T-helper 9 cell (primary cell): ENCODE measurements around the gene CRYGN.

Experiments
- DNase-seq: peaks from one replicate; pipeline ENCODE4 v3.0.0-alpha.2; 2020

Gene CRYGN

DNA sequence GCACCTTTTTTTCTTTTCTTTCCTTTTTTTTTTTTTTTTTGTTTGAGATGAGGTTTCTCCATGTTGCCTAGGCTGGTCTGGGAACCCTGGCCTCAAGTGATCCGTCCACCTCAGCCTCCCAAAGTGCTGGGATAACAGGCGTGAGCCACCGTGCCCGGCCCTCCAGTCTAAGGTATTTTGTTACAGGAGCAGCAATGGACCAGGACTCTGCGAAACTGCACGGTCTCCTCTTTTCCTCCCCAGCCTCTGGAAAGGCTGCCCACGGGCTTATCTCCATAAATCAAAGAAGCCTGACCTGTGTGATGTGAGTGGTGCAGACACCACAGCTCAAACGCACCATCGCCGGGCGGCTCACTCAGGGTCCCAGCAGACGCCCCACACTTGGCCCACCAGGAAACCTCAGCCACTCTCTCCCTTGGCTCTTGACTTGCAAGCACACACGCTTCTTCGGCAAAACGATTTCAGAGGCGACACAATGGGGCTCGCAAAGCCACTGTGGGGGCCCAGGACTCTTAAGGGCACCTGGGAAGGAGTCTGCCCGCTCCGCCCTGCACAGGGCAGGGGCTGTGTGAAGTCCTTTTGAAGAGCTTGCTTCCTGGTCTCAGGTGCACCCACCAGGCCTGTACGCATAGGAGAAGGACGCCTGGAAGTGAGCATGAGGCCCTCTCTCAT lies 50.7 kb downstream of the CRYGN start:
- DNase-seq = no peak

DNA sequence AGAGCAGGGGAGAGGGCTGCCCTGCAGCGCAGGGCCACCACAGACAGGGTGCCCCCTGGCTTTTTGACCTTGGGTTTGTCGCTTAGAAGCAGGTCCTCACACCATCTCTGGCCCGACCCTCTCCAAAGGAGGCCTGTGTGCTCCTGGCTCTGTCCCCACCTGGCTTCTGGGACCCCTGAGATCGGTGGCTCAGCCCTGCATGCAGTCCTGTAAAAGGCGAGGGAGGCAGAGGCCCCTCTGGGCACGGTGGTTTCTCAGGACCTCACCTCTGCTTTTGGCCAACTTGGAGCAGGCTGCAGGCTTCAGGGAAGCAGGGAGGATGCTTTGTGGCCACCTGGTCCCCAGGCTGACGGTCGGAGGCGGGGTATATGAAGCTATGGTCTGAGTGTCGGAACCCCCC lies 51.5 kb downstream of the CRYGN start:
- DNase-seq = no peak

DNA sequence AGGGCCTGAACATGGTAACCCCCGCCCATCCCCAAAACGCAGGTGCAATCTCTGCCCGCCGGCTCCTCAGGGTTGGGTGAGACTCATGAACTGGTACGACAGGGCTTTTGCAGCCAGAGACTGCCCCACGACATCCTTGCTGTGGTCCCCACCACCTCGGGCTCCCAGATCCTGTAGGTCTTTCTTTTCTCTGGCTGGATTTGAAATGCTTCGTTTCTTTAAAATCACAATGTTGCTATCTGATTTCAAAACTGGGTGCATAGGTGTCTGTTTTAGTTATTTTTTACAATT lies 52.0 kb downstream of the CRYGN start:
- DNase-seq = no peak

DNA sequence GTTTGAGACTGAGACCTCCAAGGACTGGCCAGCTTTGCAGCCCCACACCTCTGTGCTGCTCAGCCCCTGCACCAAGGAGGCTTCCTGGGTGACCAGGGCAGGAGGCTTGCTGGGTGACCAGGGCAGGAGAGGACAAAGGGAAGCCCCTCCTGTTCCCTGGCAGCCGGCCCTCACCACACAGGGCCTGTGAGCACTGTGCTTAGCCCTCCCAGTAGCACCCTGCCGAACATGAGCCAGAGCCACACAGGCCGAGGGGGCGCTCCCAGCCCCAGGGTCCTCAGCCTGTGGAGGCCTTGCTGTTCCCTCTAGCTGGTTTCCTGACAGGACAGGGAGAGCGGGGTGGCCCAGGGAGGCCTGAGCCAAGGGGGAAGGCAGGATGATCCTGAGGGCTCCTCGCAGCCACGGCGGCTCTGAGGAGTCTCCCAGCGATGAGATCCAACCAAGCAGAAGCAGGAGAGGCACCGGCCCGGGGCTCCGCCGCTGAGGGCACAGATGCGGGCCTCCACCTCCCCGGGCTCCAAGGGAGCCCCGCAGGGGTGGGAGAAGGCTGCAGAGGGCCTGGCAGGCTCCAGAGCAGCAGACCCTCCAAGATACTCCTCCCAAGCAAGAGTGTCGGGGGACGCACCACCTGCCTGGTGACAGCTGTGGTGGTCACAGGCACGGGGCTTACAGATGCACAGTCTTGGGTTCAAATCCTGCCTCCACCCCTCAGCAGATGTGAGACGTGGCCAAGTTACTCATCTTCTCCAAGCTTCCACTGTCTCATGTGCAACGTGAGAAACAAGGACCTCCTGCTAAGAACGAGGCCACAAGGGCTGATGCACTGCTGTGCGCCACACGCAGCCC lies 52.6 kb downstream of the CRYGN start:
- no peak for DNase-seq

DNA sequence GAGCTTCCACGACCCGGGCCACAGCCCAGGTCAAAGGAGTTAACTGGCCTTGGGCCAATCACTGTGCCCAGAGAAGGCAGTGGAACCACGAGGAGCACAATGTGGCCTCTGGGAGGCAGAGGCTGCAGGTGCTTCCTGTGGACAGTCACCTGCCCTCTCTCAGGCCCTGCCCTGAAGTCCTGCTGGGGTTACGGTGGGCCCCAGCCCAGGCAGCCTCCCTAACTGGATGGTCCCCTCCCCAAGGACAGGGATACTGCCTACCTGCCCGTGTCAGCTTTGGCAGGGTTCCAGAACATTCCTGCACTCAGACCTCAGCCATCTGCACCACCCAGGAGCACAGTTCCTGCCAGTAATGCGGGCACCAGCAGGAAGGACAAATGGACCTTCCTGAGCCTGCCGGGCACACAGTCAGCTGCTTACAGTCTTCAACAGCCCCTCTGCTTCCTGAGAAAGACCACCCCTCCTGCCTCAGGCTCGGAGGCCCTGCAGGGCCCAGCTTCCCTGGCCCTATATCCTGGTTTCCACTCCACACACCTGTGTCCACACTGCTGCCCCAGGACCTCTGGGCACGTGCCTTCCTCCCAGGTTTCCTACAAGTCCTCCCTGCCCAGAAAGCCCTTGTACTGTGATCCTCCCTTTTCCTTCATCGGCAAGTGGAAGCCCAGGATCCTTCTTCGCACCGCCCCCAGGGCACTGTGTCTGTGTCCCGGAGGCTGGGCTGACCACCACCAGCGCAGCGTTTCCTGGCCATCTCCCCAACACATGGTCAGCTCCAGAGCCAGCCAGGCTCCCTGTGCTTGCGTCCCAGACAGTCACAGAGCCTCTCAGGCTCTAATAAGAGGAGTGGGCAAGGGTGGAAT lies 53.4 kb downstream of the CRYGN start:
- DNase-seq = no peak

DNA sequence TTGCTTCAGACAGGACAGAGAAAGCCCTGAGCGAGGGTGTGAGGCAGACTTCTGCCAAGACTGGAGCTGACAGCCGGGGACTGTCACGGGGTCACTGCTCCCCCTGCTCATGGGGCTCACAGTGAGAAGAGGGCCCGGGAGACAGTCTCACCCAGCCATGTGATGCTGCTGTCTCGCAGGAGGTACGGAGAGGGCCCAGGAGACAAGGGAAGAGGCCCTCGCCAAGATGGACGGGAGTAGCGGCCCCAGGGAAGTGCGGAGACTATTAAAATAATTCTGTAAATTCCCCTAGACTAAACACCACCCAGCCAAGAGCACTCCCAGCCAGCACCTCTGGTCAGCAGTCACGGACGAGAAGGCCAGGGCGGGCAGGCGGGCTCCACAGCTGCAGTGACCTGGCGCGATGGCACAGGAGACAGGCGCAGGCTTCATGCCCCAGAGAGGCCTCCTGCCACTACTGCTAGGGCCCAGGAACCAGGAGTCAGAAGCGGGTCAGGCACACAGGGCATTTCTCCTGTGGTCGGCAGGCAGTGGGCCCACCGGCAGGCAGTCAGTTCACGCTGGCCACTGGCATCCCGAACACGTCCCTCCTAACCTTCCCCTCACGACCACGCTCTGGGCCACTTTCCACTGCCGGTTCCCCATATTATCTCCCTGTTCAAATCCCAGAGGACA lies 54.2 kb downstream of the CRYGN start:
- DNase-seq = no peak

DNA sequence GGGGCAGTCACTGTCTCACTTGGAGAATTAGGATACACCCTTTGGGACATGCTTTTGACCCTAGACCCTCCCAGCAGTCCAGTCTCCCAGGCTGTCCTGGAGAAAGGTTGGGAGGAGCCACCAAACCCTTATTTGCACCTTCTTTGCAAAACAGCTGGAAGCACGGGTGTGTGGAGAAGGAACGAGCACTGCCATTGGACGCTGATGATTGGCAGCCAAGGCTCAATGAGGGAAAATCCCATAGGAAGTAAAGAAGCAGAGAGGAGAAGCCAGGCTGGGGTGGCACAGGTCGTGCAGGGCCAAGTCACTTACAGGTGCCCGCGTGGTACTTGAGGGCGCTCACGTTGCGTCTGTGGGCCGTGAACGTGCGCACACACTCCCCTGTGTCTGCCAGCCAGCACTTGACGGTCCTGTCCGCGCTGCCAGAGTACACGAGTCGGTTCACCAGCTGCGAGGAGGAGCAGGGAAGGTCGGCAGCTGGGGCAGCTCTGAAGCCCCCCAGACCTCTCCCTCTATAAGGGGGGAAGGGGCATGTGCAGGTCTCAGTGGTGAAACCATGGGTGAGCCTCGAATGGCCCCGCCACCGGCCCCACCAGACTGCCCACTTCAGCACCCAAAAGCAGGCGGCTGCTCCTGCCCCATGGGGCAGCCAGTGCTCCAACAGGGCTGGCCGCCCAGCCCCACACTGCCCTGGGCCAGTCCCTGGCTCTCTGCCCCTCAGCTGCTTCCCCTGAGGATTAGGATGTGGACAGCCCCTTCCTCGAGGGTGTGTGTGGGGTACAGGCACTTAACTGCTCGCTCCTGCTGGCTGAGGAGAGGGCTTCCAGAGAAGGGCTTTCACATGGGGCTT lies 54.9 kb downstream of the CRYGN start:
- no peak for DNase-seq

DNA sequence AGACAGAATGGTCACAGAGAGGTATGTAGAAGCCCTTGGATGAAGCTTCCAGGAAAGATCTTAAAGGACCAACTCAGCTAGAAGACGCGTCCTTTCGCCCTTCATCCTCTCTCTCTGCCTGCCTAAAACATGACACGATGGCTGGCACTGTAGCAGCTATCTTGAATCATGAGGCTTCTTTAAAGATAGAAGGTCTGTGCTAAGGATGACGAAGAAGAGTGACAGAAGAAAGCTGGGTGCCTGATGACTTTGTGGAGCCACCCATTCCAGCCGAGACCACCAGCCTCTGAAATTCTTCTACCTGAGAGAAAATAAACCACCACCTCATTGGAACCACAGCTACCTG lies 55.6 kb downstream of the CRYGN start:
- DNase-seq = no peak

DNA sequence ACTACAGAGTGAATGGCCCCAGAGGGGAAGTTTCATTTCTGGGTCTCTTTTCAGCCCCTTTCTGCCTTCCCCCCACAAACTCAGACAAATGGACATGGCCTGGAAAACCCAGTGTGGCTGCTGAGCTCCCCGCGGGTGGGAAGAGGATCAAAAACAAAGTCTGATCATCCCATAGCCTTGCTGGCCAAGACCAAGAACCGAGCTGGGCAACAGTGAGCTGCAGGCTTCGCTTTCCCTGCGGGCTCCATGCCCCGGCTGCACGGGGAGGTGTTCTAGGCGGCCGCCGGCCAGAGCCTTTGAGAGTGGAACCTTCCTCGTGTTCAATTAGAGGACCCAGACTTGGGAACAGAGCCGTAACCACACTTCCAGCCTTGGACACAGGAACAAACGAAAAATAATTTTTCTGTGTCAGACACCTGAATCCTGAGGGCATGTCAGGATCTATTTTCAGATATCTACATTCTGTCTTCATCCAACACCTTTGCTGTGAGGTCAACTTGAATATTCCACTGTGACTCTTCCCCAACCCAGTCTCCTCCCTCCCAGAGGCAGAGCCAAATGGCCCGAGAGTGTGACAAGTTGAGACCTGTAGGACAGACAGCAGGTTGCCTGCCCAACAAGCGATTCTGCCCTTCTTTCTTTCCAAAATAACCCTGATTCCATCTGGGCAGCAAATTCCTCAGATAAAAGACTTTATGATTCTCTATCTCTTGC lies 56.1 kb downstream of the CRYGN start:
- DNase-seq = no peak

DNA sequence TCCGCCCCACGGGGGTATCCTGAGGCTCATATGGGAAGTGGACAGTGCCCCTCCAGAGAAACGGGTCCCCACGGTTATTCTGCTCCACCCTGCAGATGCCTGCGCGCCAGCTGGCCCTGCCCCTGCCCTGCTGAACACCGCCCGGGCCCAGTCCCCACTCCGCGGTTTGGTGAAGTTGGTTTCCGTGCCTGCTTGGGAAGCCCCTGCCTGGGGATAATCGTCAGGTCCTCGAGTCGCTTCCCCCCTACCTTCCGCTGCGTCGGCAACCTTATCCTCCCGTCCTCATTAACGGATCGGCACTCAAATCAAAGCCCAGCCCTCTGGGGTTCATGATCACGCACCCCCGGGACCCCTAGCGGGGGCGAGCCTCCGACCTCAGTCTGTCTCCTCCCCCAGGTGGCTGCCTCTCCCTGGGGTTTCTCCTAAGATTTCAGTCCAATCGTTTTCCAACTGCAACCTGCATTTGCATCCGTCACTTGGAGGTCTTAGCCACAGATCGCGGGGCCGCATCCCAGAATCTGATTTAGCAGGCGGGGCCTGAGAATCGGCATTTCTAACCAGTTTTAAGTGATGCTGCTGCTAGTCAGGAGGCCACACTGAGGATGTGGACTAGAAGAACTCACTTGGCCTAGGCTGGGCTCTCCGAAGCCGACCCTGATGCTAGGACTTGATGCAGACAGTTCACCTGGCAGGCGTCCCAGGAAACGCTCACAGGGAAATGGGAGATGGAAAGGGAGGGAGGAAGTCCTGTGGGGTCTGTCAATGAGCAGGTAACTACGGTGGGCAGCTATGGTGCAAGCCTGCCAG lies 57.7 kb downstream of the CRYGN start:
- peak; percentile 61 for DNase-seq

DNA sequence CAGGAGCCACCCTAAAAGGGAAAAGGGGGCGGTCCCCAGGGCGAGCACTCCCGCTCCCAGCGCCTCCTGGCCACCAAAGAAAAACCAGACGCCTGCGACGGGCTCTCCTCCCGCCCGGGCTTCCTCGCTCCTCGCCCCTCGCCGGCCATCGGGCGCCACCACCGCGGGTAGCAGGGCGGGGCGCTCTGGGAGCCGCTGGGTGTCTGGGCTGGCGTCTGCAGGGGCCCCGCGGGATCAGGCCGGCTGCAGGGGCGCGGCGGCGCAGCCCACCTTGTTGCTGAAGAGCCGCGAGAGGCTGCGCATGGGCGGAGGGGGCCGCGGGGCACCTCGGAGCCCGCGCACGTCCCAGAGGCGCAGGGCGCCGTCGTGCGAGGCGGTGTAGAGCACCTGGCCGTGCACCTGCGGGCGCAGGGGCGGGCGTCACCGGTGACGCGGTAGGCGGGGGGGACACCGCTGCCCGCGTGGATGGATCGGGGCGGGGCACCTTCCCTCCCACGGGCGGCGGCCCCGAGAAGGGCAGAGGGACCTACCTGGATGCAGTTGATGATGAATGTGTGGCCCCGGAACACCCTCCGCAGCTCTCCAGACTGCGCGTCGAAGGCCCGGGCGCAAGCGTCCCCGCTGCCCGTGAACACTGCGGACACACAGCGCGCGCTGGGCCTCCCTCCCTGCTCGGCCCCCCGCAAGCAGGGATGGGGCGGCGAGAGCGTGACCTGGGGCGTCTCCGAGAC lies 58.4 kb downstream of the CRYGN start:
- DNase-seq = peak; percentile 73

DNA sequence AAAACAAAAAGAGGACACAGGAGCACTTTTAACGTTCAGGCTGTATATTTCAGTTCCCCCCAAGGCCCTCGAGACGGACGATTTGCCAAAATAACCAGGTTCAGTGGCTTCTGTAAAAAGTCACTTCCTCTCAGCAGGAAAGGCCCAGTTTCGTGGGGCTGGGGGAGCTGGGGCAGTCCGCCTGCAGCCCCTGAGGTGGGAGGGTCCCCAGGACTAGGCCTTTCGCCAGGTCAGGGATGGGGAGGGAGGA lies 58.9 kb downstream of the CRYGN start:
- DNase-seq = no peak

DNA sequence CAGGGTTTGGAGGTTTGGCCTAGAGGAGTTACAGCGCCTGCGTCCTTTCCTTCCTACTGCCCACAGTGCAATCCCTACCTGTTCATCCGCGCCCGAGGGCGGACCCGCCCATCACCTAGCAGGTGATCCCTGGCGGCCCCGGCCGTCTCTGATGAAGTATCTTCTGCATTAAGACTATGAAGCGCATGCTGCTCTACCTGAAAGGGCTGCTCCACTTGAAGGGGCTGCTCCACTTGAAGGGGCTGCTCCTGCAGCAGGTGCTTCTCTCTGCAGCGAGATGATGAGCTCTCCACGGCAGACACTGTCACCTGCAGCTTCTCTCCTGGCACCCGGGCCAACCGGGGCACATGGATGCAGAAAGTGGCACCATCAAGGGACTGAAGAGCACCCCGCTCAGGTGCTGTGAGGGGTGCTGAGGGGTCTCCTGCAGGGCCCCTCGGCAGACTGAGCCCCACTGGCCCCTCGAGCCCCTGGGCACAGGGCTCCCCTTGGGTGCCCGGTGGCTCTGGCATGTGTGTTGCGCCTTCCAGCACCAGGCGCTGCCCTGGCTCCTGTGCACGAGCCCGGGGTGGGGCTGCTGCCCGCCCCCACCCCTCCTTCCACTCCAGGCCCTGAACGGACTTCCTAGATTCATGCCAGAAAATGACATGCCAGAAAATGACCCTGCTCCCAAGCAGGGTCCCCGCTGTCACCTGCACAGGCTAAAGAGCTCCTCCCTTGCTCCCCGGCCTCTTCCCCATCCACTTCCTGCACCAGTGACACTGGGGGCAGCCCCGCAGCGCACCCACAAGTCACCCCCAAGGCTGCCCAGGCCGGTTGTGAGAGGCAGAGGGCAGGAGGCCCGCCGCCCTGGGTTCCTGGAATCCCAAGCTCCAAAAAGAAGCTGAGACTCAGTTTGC lies 59.5 kb downstream of the CRYGN start:
- DNase-seq = no peak

DNA sequence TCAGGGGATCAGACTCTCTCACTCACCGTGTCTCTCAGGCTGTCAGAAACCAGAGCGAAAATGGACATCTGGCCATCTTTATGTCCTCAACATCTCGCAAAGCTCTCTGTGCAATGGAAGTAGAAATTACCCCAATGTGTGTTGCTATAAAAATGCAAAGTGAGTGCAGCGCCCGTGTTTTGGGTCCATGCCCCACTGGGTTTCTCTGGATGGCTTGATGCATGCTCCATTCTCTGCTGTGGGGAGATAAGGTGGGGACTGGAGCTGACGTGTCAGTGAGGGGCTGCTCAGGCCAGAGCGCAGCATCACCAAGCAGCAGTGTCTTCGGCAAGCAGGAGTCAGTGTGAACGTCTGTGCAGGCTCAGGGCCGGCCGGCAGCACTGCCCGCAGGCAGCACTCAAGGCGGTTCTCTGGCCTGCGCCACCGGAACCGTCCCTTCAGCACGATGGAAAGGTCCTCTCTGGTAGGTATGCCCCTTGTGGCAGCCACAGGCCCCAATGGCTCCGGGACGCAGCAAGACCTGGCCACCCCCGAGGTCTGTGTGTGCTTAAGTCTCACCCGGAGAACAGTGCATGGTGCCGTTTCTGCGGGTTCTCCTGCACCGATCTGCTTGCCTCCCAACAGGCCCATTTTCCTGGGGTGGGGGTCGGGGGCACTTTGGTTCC lies 60.3 kb downstream of the CRYGN start:
- DNase-seq = no peak

DNA sequence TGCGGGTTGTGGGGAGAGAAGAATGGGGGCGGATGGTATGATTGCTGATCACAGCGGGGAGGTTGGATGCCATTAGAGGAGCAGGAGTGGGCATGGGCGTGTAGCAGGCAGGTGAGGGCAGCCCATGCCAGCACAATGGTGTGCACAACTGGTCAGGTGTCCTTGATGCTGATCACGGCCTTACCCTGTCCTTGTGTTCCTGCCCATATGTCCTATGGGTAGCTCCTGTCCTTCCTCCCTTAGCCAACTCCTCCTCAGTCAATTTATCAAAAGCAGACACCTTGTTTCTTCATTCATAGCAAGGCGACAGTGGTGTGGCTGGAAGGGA lies 60.8 kb downstream of the CRYGN start:
- DNase-seq = no peak
